Measurements from ENCODE around the gene MYH10.

Gene MYH10

GRCh38 chr17:8504460-8505207, 125.9 kb downstream of the MYH10 start:
- Histone ChIP-seq H3K4me1 (peaks cover 0 to 21% (median 6%) of the 10 kb centered on the region in 4 donors), H3K27ac (peak overlapping the region; percentile 46 to 47), H3K4me3 (no peak overlapping the region), H3K9me3 (no peaks in the 10 kb centered on the region), H3K27me3 (no peaks in the 10 kb centered on the region), H3K36me3 (peaks cover 79 to 82% (median 81%) of the 10 kb centered on the region in 3 donors)
- intact Hi-C loops (cut with DNase I; ENCODE audit: low total_unique reads), result loop anchor here (10.0 kb wide), 1 partner anchor 50 kb away; no protein-coding TSS in a partner anchor
- DNase-seq, result no peak
- no peak for TF ChIP-seq CTCF (IDR thresholded peaks at IDR 0.05)

- intact Hi-C loops (cut with DNase I; ENCODE audit: low total_unique reads), result loop anchor here (10.0 kb wide), 1 partner anchor 49 kb away; no protein-coding TSS in a partner anchor
- DNase-seq, result no peak
- Histone ChIP-seq H3K4me1 (peaks cover 0 to 21% (median 6%) of the 10 kb centered on the region in 4 donors), H3K27me3 (no peaks in the 10 kb centered on the region), H3K4me3 (no peak overlapping the region), H3K9me3 (no peaks in the 10 kb centered on the region), H3K27ac (peak overlapping the region; percentile 46 to 47), H3K36me3 (peaks cover 79 to 82% (median 81%) of the 10 kb centered on the region in 3 donors)
- TF ChIP-seq CTCF (IDR thresholded peaks at IDR 0.05), result no peak
Observed at GRCh38 chr17:8503807-8504206, 126.7 kb downstream of the MYH10 start.

- no peak for TF ChIP-seq CTCF (IDR thresholded peaks at IDR 0.05)
- Histone ChIP-seq H3K27me3 (no peaks in the 10 kb centered on the region), H3K36me3 (peaks cover 79 to 82% (median 81%) of the 10 kb centered on the region in 3 donors), H3K4me3 (no peak overlapping the region), H3K4me1 (peaks cover 0 to 21% (median 6%) of the 10 kb centered on the region in 4 donors), H3K9me3 (no peaks in the 10 kb centered on the region), H3K27ac (peak overlapping the region; percentile 46 to 47)
- intact Hi-C loops (cut with DNase I; ENCODE audit: low total_unique reads), result loop anchor here (10.0 kb wide), 1 partner anchor 49 kb away; no protein-coding TSS in a partner anchor
- peak; percentile 50 to 74 for DNase-seq
Observed at GRCh38 chr17:8503368-8503767, 127.2 kb downstream of the MYH10 start.

GRCh38 chr17:8502126-8502525, 128.4 kb downstream of the MYH10 start:
- no peak overlapping the region for H3K4me3 ChIP-seq
- DNase-seq, result no peak
- no peak for TF ChIP-seq CTCF (IDR thresholded peaks at IDR 0.05)
- H3K27ac ChIP-seq, result peak overlapping the region; percentile 1 to 49
- H3K27me3 ChIP-seq, result no peaks in the 10 kb centered on the region
- H3K9me3 ChIP-seq, result no peaks in the 10 kb centered on the region
- H3K4me1 ChIP-seq, result peaks cover 0 to 21% (median 6%) of the 10 kb centered on the region in 4 donors
- H3K36me3 ChIP-seq, result peaks cover 75 to 82% (median 80%) of the 10 kb centered on the region in 3 donors
- intact Hi-C loops (cut with DNase I; ENCODE audit: low total_unique reads), result loop anchor here (10.0 kb wide), 1 partner anchor 47 kb away; no protein-coding TSS in a partner anchor

- Histone ChIP-seq H3K4me1 (peaks cover 0 to 21% (median 6%) of the 10 kb centered on the region in 4 donors), H3K27me3 (no peaks in the 10 kb centered on the region), H3K36me3 (peaks cover 75 to 82% (median 80%) of the 10 kb centered on the region in 3 donors), H3K27ac (peak overlapping the region; percentile 24 to 49), H3K9me3 (no peaks in the 10 kb centered on the region), H3K4me3 (no peak overlapping the region)
- DNase-seq, result no peak
- no peak for TF ChIP-seq CTCF (IDR thresholded peaks at IDR 0.05)
- intact Hi-C loops (cut with DNase I; ENCODE audit: low total_unique reads), result loop anchor here (10.0 kb wide), 1 partner anchor 46 kb away; no protein-coding TSS in a partner anchor
Observed at GRCh38 chr17:8500609-8501008, 129.9 kb downstream of the MYH10 start.

All from tibial artery (tissue), 4 donors.